Chondrocyte (in vitro differentiated cells): ENCODE data around the gene ESPNL. TPM values are rescaled to one million over a fixed set of nuclear protein-coding genes. Genes with fewer than 3 reads are reported as not detected.

Experiments
- DNase-seq: peaks from one replicate; pipeline ENCODE4 v3.0.0; 2021; ENCODE audit warnings: mixed read lengths, low spot score
- H3K27ac Mint-ChIP-seq: one replicate; pipeline ENCODE4 v1.8.0; 2021; ENCODE audit warnings: mild to moderate bottlenecking, moderate library complexity, mixed read lengths; ENCODE audit not compliant: unreplicated experiment
- H3K27me3 Mint-ChIP-seq: 2 replicates; pipeline ENCODE4 v1.8.0; 2021; ENCODE audit warnings: low read depth, mixed read lengths
- H3K36me3 Mint-ChIP-seq: 2 replicates; pipeline ENCODE4 v1.8.0; 2021; ENCODE audit warnings: low read depth, mixed read lengths
- H3K4me1 Mint-ChIP-seq: 2 replicates; pipeline ENCODE4 v1.8.0; 2021; ENCODE audit warnings: low read depth, mild to moderate bottlenecking, mixed read lengths
- H3K4me3 Mint-ChIP-seq: one replicate; pipeline ENCODE4 v1.8.0; 2021; ENCODE audit warnings: mild to moderate bottlenecking, moderate library complexity, mixed read lengths; ENCODE audit not compliant: unreplicated experiment
- H3K9me3 Mint-ChIP-seq: 2 replicates; pipeline ENCODE4 v1.8.0; 2021; ENCODE audit warnings: low read depth, mixed read lengths
- total RNA-seq: library from RNA; stranded (reverse); gene quantifications from 3 replicates; pipeline ENCODE4 v1.2.1, GENCODE V29; 2021
- TF ChIP-seq, protein P1 (sequence below): fragments of 200-600 bp; sonication (generic); IDR thresholded peaks from 2 replicates; pipeline ENCODE4 v1.5.0; 2021; ENCODE audit warnings: antibody characterized with exemption, mild to moderate bottlenecking, moderate library complexity

Gene ESPNL
- total RNA-seq, 1 donor from 2014 or later: 0.07 TPM

DNA sequence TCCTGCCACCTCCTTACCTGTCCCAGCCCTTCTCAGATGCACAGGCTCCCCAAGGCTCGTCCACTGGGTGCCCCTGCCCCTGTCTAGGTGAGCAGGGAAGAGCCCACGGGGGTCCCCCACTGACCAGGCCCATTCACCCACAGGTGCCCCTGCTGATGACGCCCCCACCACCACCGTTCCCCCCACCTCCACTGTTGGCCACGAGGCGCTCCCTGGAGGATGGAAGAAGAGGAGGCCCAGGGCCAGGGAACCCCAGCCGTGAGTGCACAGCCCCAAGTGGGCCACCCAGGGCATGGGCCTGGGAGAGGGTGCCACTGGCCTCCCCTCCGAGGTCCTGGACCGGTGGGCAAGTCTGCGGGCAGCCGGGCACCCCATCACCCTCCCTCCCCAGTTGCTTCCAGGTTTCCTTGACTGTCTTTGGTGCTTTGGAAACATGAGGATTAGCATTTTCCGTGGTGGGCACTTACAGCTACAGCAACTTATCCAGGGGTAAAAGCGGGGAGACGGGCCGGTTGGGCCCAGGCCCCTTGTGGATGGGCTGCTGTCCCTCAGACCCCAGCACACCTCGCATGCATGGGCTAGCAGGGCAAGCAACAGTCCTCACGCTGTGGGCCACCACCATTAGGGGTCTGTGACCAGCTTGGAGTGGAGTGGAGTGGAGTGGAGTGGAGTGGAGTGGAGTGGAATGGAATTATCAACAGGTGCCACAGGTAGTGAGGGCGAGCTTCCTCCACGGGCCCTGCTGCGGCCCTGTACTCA, 25.2 kb downstream of the ESPNL start:
- peak; percentile 77 for DNase-seq

DNA sequence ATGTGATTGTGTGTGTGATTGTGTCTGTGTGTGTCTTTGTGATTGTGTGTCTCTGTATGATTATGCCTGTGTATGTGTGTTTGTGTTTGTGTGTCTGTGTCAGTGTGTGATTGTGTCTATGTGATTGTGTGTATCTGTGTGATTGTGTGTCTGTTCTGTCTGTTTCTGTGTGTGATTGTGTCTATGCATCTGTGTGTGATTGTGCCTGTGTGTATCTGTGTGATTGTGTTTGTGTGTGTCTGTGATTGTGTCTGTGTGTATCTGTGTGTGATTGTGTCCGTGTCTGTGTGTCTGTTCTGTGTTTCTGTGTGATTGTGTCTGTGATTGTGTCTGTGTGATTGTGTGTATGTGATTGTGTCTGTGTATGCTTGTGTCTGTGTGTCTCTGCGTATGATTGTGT, 26.2 kb downstream of the ESPNL start:
- no peak for DNase-seq
- Mint-ChIP-seq H3K27ac (no peak overlapping the region), H3K27me3 (no peaks in the 10 kb centered on the region), H3K36me3 (no peaks in the 10 kb centered on the region), H3K9me3 (no peaks in the 10 kb centered on the region), H3K4me3 (no peak overlapping the region), H3K4me1 (no peaks in the 10 kb centered on the region)
- TF ChIP-seq, protein P1, sequence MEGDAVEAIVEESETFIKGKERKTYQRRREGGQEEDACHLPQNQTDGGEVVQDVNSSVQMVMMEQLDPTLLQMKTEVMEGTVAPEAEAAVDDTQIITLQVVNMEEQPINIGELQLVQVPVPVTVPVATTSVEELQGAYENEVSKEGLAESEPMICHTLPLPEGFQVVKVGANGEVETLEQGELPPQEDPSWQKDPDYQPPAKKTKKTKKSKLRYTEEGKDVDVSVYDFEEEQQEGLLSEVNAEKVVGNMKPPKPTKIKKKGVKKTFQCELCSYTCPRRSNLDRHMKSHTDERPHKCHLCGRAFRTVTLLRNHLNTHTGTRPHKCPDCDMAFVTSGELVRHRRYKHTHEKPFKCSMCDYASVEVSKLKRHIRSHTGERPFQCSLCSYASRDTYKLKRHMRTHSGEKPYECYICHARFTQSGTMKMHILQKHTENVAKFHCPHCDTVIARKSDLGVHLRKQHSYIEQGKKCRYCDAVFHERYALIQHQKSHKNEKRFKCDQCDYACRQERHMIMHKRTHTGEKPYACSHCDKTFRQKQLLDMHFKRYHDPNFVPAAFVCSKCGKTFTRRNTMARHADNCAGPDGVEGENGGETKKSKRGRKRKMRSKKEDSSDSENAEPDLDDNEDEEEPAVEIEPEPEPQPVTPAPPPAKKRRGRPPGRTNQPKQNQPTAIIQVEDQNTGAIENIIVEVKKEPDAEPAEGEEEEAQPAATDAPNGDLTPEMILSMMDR: no peak

More for the DNA sequence above, 25.2 kb downstream of the ESPNL start:
- no peaks in the 10 kb centered on the region for H3K27me3 Mint-ChIP-seq
- no peaks in the 10 kb centered on the region for H3K36me3 Mint-ChIP-seq
- H3K4me1 Mint-ChIP-seq: peaks cover 3% of the 10 kb centered on the region
- no peaks in the 10 kb centered on the region for H3K9me3 Mint-ChIP-seq
- H3K4me3 Mint-ChIP-seq: no peak overlapping the region
- TF ChIP-seq, protein P1: no peak
- H3K27ac Mint-ChIP-seq: no peak overlapping the region

DNA sequence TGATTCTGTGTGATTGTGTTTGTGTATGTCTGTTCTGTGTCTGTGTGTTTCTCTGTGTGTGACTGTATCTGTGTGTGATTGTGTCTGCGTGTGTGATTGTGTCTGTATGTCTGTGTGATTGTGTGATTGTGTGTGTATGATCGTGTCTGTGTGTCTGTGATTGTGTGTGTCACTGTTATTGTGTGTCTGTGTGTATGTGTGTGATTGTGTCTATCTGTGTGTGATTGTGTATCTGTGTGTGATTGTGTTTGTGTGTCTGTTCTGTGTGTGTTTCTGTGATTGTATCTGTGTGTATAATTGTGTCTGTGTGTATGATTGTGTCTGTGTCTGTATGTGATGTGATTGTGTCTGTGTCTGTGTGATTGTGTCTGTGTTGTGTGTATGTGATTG, 26.6 kb downstream of the ESPNL start:
- DNase-seq: no peak
- H3K27me3 Mint-ChIP-seq: no peaks in the 10 kb centered on the region
- no peaks in the 10 kb centered on the region for H3K4me1 Mint-ChIP-seq
- H3K36me3 Mint-ChIP-seq: no peaks in the 10 kb centered on the region
- H3K9me3 Mint-ChIP-seq: no peaks in the 10 kb centered on the region
- H3K27ac Mint-ChIP-seq: no peak overlapping the region
- TF ChIP-seq, protein P1: no peak
- H3K4me3 Mint-ChIP-seq: no peak overlapping the region

DNA sequence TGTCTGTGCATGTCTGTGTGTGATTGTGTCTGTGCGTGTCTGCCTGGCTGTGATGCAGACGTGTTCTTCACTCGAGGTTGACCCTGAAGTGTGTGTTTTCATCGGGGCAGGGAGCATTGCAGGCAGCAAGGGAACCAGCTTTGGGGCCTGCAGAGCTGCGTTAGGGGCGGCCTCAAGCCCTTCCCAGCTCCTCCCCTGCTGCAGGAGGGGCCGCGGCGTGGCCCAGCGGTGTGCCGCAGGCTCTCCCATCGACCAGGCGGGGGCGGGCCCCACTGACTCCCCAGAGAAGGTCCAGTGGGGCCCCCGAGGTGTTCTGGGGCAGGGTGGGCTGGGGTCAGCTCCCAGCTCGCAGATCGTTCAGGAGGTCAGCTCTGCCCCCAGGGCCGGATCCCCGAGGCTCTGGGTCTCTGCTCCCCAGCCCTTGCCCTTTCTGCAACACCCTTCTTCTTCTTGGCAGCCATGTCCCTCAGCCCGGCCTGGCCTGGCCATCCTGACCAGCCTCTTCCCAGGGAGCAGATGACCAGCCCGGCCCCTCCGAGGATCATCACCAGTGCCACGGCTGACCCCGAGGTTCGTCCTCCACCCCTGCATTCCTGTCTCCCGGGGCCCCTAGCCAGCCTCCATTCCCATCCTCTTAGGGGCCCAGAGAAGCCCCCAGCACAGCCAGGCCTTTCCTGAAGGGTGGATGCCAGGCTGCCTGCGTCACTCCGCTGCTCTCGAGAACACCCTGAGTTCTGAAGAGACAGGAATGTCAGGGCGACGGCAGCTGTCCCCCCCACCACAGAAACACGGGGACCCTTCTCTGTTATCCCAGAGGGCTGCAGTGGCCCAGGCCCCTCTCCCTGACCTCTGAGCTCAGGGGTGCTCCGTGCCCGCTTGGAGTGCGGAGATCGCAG, 27.3 kb downstream of the ESPNL start:
- H3K27me3 Mint-ChIP-seq: no peaks in the 10 kb centered on the region
- peak; percentile 79 for DNase-seq
- no peaks in the 10 kb centered on the region for H3K4me1 Mint-ChIP-seq
- TF ChIP-seq, protein P1: no peak
- H3K9me3 Mint-ChIP-seq: no peaks in the 10 kb centered on the region
- H3K27ac Mint-ChIP-seq: no peak overlapping the region
- H3K4me3 Mint-ChIP-seq: no peak overlapping the region
- no peaks in the 10 kb centered on the region for H3K36me3 Mint-ChIP-seq

DNA sequence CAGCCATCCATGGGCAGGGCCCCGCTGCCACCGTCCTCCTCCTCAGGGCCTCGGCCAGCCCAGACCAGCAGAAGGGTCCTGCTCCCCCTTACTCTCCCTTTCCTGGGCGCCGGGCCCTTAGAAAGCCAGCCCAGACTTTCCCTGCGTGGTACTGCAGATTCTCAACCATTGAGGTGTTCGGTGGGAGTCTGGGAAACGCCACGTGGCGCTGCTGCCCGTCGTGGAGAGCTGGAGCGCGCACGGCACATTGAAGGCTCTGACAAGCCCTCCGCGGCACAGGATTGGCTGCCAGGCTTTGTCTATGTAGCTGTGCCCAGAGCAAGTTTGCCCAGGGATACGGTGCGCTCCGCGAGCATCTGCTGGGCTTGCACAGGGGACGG, 27.9 kb downstream of the ESPNL start:
- DNase-seq: peak; percentile 77
- Mint-ChIP-seq H3K4me1 (no peaks in the 10 kb centered on the region), H3K27me3 (no peaks in the 10 kb centered on the region), H3K27ac (no peak overlapping the region), H3K36me3 (no peaks in the 10 kb centered on the region), H3K9me3 (no peaks in the 10 kb centered on the region), H3K4me3 (no peak overlapping the region)
- TF ChIP-seq, protein P1: no peak
